PC-3 (cell line): ENCODE data around the gene ITSN1. TPM values are rescaled to one million over a fixed set of nuclear protein-coding genes. Genes with fewer than 3 reads are reported as not detected.

Experiments
- ATAC-seq: fragments of 200-7000 bp; cut with Tn5 transposase; 2 replicates; pipeline ENCODE4 v1.9.1; 2020; ENCODE audit warnings: mild to moderate bottlenecking, moderate library complexity
- BruUV-seq: library from RNA; stranded (reverse); fragments of 400-500 nt; replicated peaks from 2 replicates; lab custom pipeline; 2021; lab: Mats Ljungman, UMichigan
- CTCF ChIA-PET: fragments of 300-600 bp; sonication (Branson Sonifier 250); formaldehyde crosslinking; loops from one replicate; lab custom pipeline; 2022; ENCODE audit warnings: antibody characterized with exemption; lab: Charles Lee
- POLR2A ChIA-PET: fragments of 300-600 bp; sonication (Branson Sonifier 250); formaldehyde crosslinking; loops from one replicate; lab custom pipeline; 2022; ENCODE audit warnings: antibody characterized with exemption; ENCODE audit not compliant: unreplicated experiment; lab: Charles Lee
- DNase-seq: peaks from one replicate; pipeline ENCODE4 v3.0.0-alpha.2; 2015
- H2AFZ ChIP-seq: fragments of 300-600 bp; sonication (generic); 2 replicates; pipeline ENCODE4 v1.6.0; 2016; ENCODE audit warnings: antibody characterized with exemption, low read length
- H3F3A ChIP-seq: fragments of 300-600 bp; sonication (generic); one replicate; pipeline ENCODE4 v1.6.0; 2017; ENCODE audit warnings: antibody characterized with exemption, low read length, control low read depth, mild to moderate bottlenecking; ENCODE audit not compliant: unreplicated experiment
- H3K27ac ChIP-seq: fragments of 300-600 bp; sonication (generic); 2 replicates; pipeline ENCODE4 v1.5.1; 2016; ENCODE audit warnings: mild to moderate bottlenecking, low read length
- H3K27me3 ChIP-seq: fragments of 300-600 bp; sonication (generic); 2 replicates; pipeline ENCODE4 v1.6.1; 2016; ENCODE audit warnings: low read length, mixed read lengths
- H3K36me3 ChIP-seq: fragments of 300-600 bp; sonication (generic); 2 replicates; pipeline ENCODE4 v1.6.1; 2016; ENCODE audit warnings: low read depth, mixed run types, low read length, mixed read lengths
- H3K4me1 ChIP-seq: fragments of 300-600 bp; sonication (generic); 2 replicates; pipeline ENCODE4 v1.5.1; 2016; ENCODE audit warnings: low read length; ENCODE audit not compliant: insufficient read depth
- H3K4me2 ChIP-seq: fragments of 300-600 bp; sonication (generic); 2 replicates; pipeline ENCODE4 v1.6.0; 2016; ENCODE audit warnings: low read length
- H3K4me3 ChIP-seq: fragments of 300-600 bp; sonication (generic); 2 replicates; pipeline ENCODE4 v1.5.1; 2016; ENCODE audit warnings: mild to moderate bottlenecking, low read length, mixed read lengths
- H3K79me2 ChIP-seq: fragments of 300-600 bp; sonication (generic); 2 replicates; pipeline ENCODE4 v1.6.1; 2017; ENCODE audit warnings: low read length, mixed read lengths
- H3K9ac ChIP-seq: fragments of 300-600 bp; sonication (generic); 2 replicates; pipeline ENCODE4 v1.6.0; 2016; ENCODE audit warnings: mild to moderate bottlenecking, low read length
- H3K9me2 ChIP-seq: fragments of 300-600 bp; sonication (generic); replicated peaks from 2 replicates; pipeline ENCODE4 v1.6.1; 2016; ENCODE audit warnings: mixed run types, low read length, mixed read lengths
- H3K9me3 ChIP-seq: fragments of 300-600 bp; sonication (generic); 2 replicates; pipeline ENCODE4 v1.6.1; 2016; ENCODE audit warnings: low read length, mixed read lengths
- H4K20me1 ChIP-seq: fragments of 300-600 bp; sonication (generic); 2 replicates; pipeline ENCODE4 v1.6.1; 2016; ENCODE audit warnings: low read length, mixed read lengths
- CTCF ChIP-seq: fragments of 300-600 bp; sonication (generic); conservative IDR thresholded peaks from 2 replicates; pipeline ENCODE4 v1.5.1; 2017; ENCODE audit warnings: antibody characterized with exemption, low read depth, mild to moderate bottlenecking, low read length
- EZH2 ChIP-seq: fragments of 300-600 bp; sonication (generic); IDR thresholded peaks from one replicate; pipeline ENCODE4 v1.6.1; 2017; ENCODE audit warnings: antibody characterized with exemption, mild to moderate bottlenecking, low read length; ENCODE audit not compliant: unreplicated experiment
- EZH2phosphoT487 ChIP-seq: fragments of 300-600 bp; sonication (generic); IDR thresholded peaks from 2 replicates; pipeline ENCODE4 v1.6.1; 2018; ENCODE audit warnings: mild to moderate bottlenecking, antibody characterized with exemption, low read length, borderline replicate concordance
- intact Hi-C: fragments of 100-400 bp; cut with micrococcal nuclease; formaldehyde crosslinking; loops from 2 replicates; pipeline ENCODE4 v1.9.0; 2023
- total RNA-seq: library from RNA; depleted of rRNA; stranded (reverse); fragments of >200 nt; gene quantifications from 2 replicates; pipeline ENCODE4 v1.2.3, GENCODE V29; 2014

The ITSN1 gene
- total RNA-seq, 1 experiment from 2014 or later, result 45.6 TPM

DNA sequence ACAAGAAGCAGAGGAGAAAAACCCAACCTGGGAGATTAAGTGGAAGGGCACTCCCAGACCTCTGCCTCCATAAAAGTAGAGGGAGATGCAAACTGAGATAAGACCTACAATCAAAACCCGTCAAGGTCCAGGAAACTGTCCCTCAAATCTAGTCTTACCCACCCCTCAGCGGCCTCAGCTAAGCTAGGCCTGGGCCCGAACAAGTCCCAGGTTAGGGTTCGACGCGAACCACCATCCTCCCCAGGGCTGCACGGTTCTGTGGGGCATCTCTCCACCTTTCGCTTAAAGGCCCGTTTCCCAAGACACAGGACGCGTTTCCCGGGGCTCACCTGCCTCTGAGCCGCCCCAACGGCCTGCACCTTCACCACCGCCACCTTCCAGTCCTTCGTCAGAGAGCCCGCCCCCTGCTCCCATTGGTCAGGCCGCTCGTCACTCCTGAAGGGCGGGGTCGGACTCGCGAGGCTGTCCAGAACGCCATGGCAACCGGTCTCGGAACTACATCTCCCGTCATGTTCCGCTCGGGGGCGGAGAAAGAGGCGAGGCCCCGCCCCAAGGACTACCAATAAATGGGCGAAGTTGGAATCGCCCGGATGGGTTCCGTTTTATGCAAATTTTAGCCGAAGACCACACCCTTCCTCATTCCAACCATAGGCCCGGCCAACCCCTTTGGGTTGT, 812 bp upstream of the ITSN1 start, which contains the start of gene CRYZL1:
Gene CRYZL1, minus strand, starts transcription at position 390 of the 675 bp plus-strand sequence. CDS start 10,190 bp downstream, outside the sequence.
- H3K4me2 ChIP-seq, result peak within 1 kb of the TSS; percentile 92
- H4K20me1 ChIP-seq, result no peaks in the 10 kb centered on the region
- peaks cover 73% of the 10 kb centered on the region for H3K79me2 ChIP-seq
- ChIA-PET POLR2A (interaction anchor here (0.6 kb wide), 1 partner anchor 100 kb away, joined by 6 read pairs; the partner anchor contains the start of gene GART), CTCF (interaction anchor here (0.7 kb wide), 1 partner anchor 36 kb away, joined by 4 read pairs; no protein-coding TSS in a partner anchor)
- ATAC-seq, result peak; percentile 77
- H3K9me3 ChIP-seq, result no peaks in the 10 kb centered on the region
- DNase-seq, result peak; percentile 100
- peak within 1 kb of the TSS; percentile 78 for H3K9ac ChIP-seq
- no peaks in the 10 kb centered on the region for H3K27me3 ChIP-seq
- peaks cover 26% of the 10 kb centered on the region for H3K4me1 ChIP-seq
- TF ChIP-seq CTCF (no peak), EZH2phosphoT487 (no peak), EZH2 (no peak)
- intact Hi-C loops, result loop anchor here (1.0 to 2.0 kb wide), 4 partner anchors 119 to 274 kb away; partner anchors contain the start of gene ATP5PO
- H3K36me3 ChIP-seq, result no peaks in the 10 kb centered on the region
- H3F3A ChIP-seq, result no peaks in the 10 kb centered on the region
- H2AFZ ChIP-seq, result peak within 1 kb of the TSS; percentile 93
- H3K9me2 ChIP-seq, result no peaks in the 10 kb centered on the region
- peak within 1 kb of the TSS; percentile 61 for H3K27ac ChIP-seq
- H3K4me3 ChIP-seq, result peak within 1 kb of the TSS; percentile 91
- BruUV-seq, result no TSS peak

- Histone ChIP-seq H3K79me2 (peaks cover 80% of the 10 kb centered on the region), H3F3A (no peaks in the 10 kb centered on the region), H3K36me3 (no peaks in the 10 kb centered on the region), H3K27ac (0 out of 2 replicates have a peak overlapping the region, but pooled peaks have one; percentile 3), H3K9me3 (no peaks in the 10 kb centered on the region), H2AFZ (peak overlapping the region; percentile 85), H3K27me3 (no peaks in the 10 kb centered on the region), H3K4me1 (peaks cover 26% of the 10 kb centered on the region), H3K4me2 (peak overlapping the region; percentile 97), H3K9me2 (no peaks in the 10 kb centered on the region), H4K20me1 (no peaks in the 10 kb centered on the region), H3K9ac (peak overlapping the region; percentile 59), H3K4me3 (peak overlapping the region; percentile 91)
- ATAC-seq, result 0 out of 2 replicates have a peak, but pooled peaks have one; percentile 1
- no TSS peak for BruUV-seq
- intact Hi-C loops, result loop anchor here (1.0 to 2.0 kb wide), 3 partner anchors 118 to 272 kb away; partner anchors contain the start of gene ATP5PO
- ChIA-PET CTCF (interaction anchor here (0.5 kb wide), 1 partner anchor 256 kb away, joined by 7 read pairs; no protein-coding TSS in a partner anchor), POLR2A (no interaction called here)
- DNase-seq, result peak; percentile 38
- no peak for TF ChIP-seq CTCF
- TF ChIP-seq EZH2, result no peak
- TF ChIP-seq EZH2phosphoT487, result no peak
Observed at GRCh38 chr21:33642896-33643657, 776 bp downstream of the ITSN1 start.
